Fibroblast of skin of left quadriceps (primary cell): ENCODE data around the gene S100A11.

ENCODE experiments used
- DNase-seq, 2 experiments: peaks; one replicate each; pipeline ENCODE4 v3.0.0-alpha.2; 2013; ENCODE audit warnings: low read depth in 2 of 2

The S100A11 gene

DNA sequence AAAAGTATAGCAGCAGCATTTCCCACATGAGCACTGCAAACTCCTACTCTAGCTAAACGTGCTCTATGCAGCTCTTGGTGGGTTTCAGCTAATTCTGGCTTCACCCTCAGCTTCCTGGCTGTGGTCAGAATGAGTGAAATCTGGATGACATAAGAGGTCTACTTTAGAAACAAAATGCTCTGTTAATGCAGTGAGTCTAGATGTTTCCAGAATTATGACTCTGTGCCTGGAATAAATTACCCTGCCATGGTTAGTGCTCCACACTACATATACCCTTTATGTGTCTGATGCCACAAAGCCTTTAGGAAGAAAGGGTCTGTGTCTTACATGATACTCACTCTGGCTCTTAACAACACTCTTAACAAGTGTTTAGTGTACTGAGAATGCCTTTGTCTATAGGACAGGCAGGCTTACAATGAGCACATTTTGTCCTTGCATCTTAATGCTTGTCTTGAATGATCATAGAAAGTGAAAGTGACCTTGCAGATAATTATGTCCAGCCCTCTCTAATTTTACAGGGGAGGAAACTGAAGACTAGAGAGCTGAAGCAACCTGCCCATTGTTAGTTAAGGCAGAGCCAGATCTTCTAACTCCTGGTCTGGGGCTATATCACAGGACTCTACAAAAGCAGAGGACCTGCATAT, 52.4 kb downstream of the S100A11 start:
- DNase-seq = no peak
